OCI-LY7 (cell line): ENCODE measurements around the gene MYH6. TPM values are rescaled to one million over a fixed set of nuclear protein-coding genes. Genes with fewer than 3 reads are reported as not detected.

Source experiments
- BruUV-seq: library from RNA; stranded (reverse); fragments of 400-500 nt; replicated peaks from 2 replicates; lab custom pipeline; 2021; lab: Mats Ljungman, UMichigan
- CTCF ChIA-PET: fragments of 300-600 bp; sonication (Branson Sonifier 250); formaldehyde crosslinking; loops from one replicate; lab custom pipeline; 2022; ENCODE audit warnings: antibody characterized with exemption; ENCODE audit not compliant: unreplicated experiment; lab: Charles Lee
- POLR2A ChIA-PET: fragments of 300-600 bp; sonication (Branson Sonifier 250); formaldehyde crosslinking; loops from one replicate; lab custom pipeline; 2022; ENCODE audit warnings: antibody characterized with exemption; lab: Charles Lee
- DNase-seq: peaks from one replicate; pipeline ENCODE4 v3.0.0-alpha.2; 2015; ENCODE audit warnings: low spot score
- H2AFZ ChIP-seq: fragments of 200-600 bp; sonication (generic), shearing (Covaris generic); 2 replicates; pipeline ENCODE4 v1.6.1; 2014; ENCODE audit warnings: mild to moderate bottlenecking, antibody characterized with exemption, low read length, moderate library complexity
- H3K27ac ChIP-seq: fragments of 200-600 bp; sonication (generic); 2 replicates; pipeline ENCODE4 v1.5.1; 2014; ENCODE audit warnings: mixed run types, low read depth, mild to moderate bottlenecking, moderate library complexity, low read length, inconsistent platforms; ENCODE audit not compliant: poor library complexity, severe bottlenecking
- H3K36me3 ChIP-seq: fragments of 200-600 bp; sonication (generic); 2 replicates; pipeline ENCODE4 v1.6.1; 2014; ENCODE audit warnings: mild to moderate bottlenecking, antibody characterized with exemption, low read length, moderate library complexity, mixed read lengths; ENCODE audit not compliant: insufficient read depth
- H3K4me1 ChIP-seq: fragments of 200-600 bp; sonication (generic); 2 replicates; pipeline ENCODE4 v1.5.1; 2014; ENCODE audit warnings: mild to moderate bottlenecking, low read length; ENCODE audit not compliant: insufficient read depth, poor library complexity, severe bottlenecking
- H3K4me2 ChIP-seq: fragments of 200-600 bp; sonication (generic); 2 replicates; pipeline ENCODE4 v1.6.1; 2014; ENCODE audit warnings: mild to moderate bottlenecking, low read length
- H3K4me3 ChIP-seq: fragments of 200-600 bp; sonication (generic); 2 replicates; pipeline ENCODE4 v1.5.1; 2014; ENCODE audit warnings: mild to moderate bottlenecking, low read depth, low read length; ENCODE audit not compliant: poor library complexity, severe bottlenecking
- H3K79me2 ChIP-seq: fragments of 200-600 bp; sonication (generic); 2 replicates; pipeline ENCODE4 v1.6.1; 2016; ENCODE audit warnings: low read depth, mild to moderate bottlenecking, low read length, moderate library complexity, mixed read lengths; ENCODE audit not compliant: insufficient read depth
- H3K9me2 ChIP-seq: fragments of 200-600 bp; sonication (generic); 2 replicates; pipeline ENCODE4 v1.6.1; 2016; ENCODE audit warnings: mild to moderate bottlenecking, low read length, mixed read lengths; ENCODE audit not compliant: insufficient read depth
- H3K9me3 ChIP-seq: fragments of 200-600 bp; sonication (generic); 2 replicates; pipeline ENCODE4 v1.6.1; 2014; ENCODE audit warnings: mild to moderate bottlenecking, mixed run types, low read length, mixed read lengths
- H4K20me1 ChIP-seq: fragments of 200-600 bp; sonication (generic); 2 replicates; pipeline ENCODE4 v1.6.1; 2014; ENCODE audit warnings: mild to moderate bottlenecking, antibody characterized with exemption, low read length, moderate library complexity, mixed read lengths; ENCODE audit not compliant: insufficient read depth
- CTCF ChIP-seq: fragments of 200-600 bp; sonication (generic); conservative IDR thresholded peaks from 2 replicates; pipeline ENCODE4 v1.5.1; 2014; ENCODE audit warnings: mild to moderate bottlenecking, antibody characterized with exemption, low read length, moderate library complexity, mixed read lengths
- EZH2phosphoT487 ChIP-seq: fragments of 200-600 bp; sonication (generic); IDR thresholded peaks from 2 replicates; pipeline ENCODE4 v1.6.1; 2018; ENCODE audit warnings: low read depth, borderline replicate concordance, mild to moderate bottlenecking, mixed run types, antibody characterized with exemption, low read length, moderate library complexity, mixed read lengths
- intact Hi-C: fragments of 100-400 bp; cut with micrococcal nuclease; formaldehyde crosslinking; loops from one replicate; pipeline ENCODE4 v1.10.0; 2022; ENCODE audit not compliant: unreplicated experiment
- total RNA-seq, 2 experiments: library from RNA; depleted of rRNA in 1 of 2; stranded (reverse); fragments of >200 nt in 1 of 2; shearing (Covaris generic) in 1 of 2; gene quantifications; 2 replicates each; pipeline ENCODE4 v1.2.3, GENCODE V29; 2014 to 2022

MYH6 gene
- total RNA-seq, 2 experiments from 2014 or later: not detected

GRCh38 chr14:23364164-23365035, 43.7 kb downstream of the MYH6 start:
- H3K4me1 ChIP-seq: no peaks in the 10 kb centered on the region
- no peaks in the 10 kb centered on the region for H3K79me2 ChIP-seq
- no peak overlapping the region for H3K4me2 ChIP-seq
- no peak for TF ChIP-seq CTCF
- TF ChIP-seq EZH2phosphoT487: no peak
- intact Hi-C loops: no loop called here
- ChIA-PET CTCF (no interaction called here), POLR2A (no interaction called here)
- no peaks in the 10 kb centered on the region for H3K9me3 ChIP-seq
- no peaks in the 10 kb centered on the region for H3K36me3 ChIP-seq
- no peaks in the 10 kb centered on the region for H3K9me2 ChIP-seq
- H4K20me1 ChIP-seq: no peaks in the 10 kb centered on the region
- no peak for DNase-seq
- BruUV-seq: no TSS peak
- no peak overlapping the region for H3K27ac ChIP-seq
- H2AFZ ChIP-seq: no peak overlapping the region
- H3K4me3 ChIP-seq: no peak overlapping the region

- CTCF ChIA-PET: no interaction called here
- no peak for DNase-seq
- POLR2A ChIA-PET: interaction anchor here (0.7 kb wide), 2 partner anchors 40 to 81 kb away, joined by 3 to 4 read pairs; no protein-coding TSS in a partner anchor
- no peaks in the 10 kb centered on the region for H4K20me1 ChIP-seq
- no peaks in the 10 kb centered on the region for H3K4me1 ChIP-seq
- H3K27ac ChIP-seq: no peak overlapping the region
- H3K79me2 ChIP-seq: no peaks in the 10 kb centered on the region
- H3K4me3 ChIP-seq: no peak overlapping the region
- H3K9me2 ChIP-seq: no peaks in the 10 kb centered on the region
- no TSS peak for BruUV-seq
- H3K9me3 ChIP-seq: no peaks in the 10 kb centered on the region
- intact Hi-C loops: no loop called here
- no peaks in the 10 kb centered on the region for H3K36me3 ChIP-seq
- H3K4me2 ChIP-seq: no peak overlapping the region
- no peak for TF ChIP-seq EZH2phosphoT487
- 0 out of 2 replicates have a peak, but pooled peaks have one; percentile 26 for TF ChIP-seq CTCF
- H2AFZ ChIP-seq: no peak overlapping the region
Measured at GRCh38 chr14:23362200-23362599, 45.9 kb downstream of the MYH6 start.

GRCh38 chr14:23361763-23362162, 46.3 kb downstream of the MYH6 start:
- no peak overlapping the region for H3K4me2 ChIP-seq
- no peaks in the 10 kb centered on the region for H3K4me1 ChIP-seq
- H3K9me3 ChIP-seq: no peaks in the 10 kb centered on the region
- H3K36me3 ChIP-seq: no peaks in the 10 kb centered on the region
- H3K79me2 ChIP-seq: no peaks in the 10 kb centered on the region
- TF ChIP-seq CTCF: no peak
- no peak for TF ChIP-seq EZH2phosphoT487
- DNase-seq: no peak
- H3K9me2 ChIP-seq: no peaks in the 10 kb centered on the region
- CTCF ChIA-PET: no interaction called here
- no peak overlapping the region for H2AFZ ChIP-seq
- H4K20me1 ChIP-seq: no peaks in the 10 kb centered on the region
- POLR2A ChIA-PET: no interaction called here
- intact Hi-C loops: no loop called here
- H3K4me3 ChIP-seq: no peak overlapping the region
- no peak overlapping the region for H3K27ac ChIP-seq
- no TSS peak for BruUV-seq
